GM19099 (cell line): ENCODE measurements around the gene PIK3C3.

ENCODE experiments used
- POLR2A ChIP-seq: IDR thresholded peaks from 3 replicates; pipeline ENCODE4 v1.6.1; 2011; ENCODE audit warnings: low read depth; ENCODE audit not compliant: insufficient read length; ENCODE audit errors: extremely low read depth

The PIK3C3 gene

DNA sequence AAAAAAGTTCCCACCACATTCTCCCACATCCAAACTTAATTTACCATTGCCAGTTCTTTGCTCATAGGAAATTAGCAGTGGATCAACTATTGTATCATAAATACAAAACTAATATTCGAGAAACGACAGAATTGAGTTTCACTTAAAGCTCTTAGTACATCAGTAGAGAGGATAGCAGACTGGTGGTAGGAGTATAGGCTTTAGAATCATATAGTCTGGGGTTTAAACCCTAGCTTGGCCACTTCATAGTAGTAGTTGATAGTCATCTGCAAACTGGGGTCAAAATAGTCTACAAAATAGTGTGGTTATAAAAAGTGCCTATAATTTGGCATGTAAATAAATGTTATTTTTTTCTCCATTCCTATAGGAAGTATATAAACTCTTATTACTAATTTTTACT is 30.9 kb downstream of the PIK3C3 start:
- TF ChIP-seq POLR2A = no peak

DNA sequence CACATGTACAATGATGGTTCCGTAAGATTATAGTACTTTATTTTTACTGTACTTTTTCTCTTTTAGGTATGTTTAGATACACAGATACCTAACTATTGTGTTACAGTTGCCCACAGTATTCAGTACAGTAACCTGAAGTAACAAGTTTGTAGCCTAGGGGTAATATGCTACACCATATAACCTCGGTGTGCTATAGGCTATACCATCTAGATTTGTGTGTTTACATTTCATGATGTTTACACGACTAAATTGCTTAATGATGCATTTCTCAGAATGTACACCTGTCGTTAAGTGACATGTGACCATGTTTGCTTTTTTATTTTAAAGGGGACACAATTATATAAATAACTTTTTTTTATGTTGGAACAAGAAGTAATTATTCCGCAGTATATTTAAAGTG is 34.5 kb downstream of the PIK3C3 start:
- no peak for TF ChIP-seq POLR2A

DNA sequence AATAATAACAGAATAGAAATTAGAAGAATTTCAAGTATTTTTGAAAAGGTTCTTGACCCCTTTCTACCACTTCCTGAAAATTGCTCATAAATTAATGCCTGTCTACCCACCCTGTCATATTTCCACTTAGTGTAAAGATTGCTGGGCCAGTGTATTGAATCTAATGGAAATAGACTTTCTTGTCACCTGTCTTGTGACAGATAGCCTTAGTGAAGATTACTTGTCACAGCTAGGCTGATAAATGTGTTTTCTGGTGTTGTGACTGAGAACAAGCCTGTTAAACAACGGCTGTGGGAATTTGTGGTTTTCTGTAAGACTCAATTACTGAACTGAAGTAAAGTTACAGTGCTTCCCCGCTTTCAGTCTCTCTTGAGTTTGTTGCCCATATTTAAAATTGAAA is 37.0 kb downstream of the PIK3C3 start:
- no peak for TF ChIP-seq POLR2A

DNA sequence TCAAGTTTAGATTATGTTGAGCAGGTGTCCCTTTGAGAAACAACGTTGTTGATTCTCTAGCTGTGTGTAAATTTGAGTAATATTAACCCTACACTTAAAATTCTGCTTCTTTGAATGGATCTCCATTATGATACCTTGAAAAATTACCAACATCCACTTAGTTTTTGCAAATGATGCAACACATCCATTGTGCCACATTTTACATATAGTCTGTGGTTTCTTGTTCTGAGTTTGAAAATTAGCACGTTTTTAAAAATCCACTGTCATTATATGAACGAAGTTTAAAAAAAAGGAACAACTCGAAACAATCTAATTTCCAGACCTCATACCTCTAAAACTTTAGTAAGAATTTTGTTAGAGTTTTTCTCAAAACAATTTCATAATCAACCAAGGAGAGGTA is 37.7 kb downstream of the PIK3C3 start:
- TF ChIP-seq POLR2A = no peak

DNA sequence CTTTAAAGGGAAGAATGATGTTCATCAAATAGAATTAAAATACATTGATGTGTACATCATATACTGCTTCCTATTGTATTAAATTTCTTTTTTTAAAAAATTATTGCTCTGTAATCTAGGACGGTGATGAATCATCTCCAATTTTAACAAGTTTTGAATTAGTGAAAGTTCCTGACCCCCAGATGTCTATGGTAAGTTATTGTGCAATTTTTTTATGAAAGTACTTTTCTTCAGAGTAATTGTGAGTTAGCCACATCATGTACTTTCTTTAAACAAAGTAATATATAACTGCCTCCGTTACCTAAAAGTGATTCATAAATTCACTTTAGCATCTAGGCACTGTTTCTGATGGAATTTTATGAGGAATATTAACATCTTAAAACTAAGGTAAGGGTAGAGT is 38.1 kb downstream of the PIK3C3 start:
- no peak for TF ChIP-seq POLR2A

DNA sequence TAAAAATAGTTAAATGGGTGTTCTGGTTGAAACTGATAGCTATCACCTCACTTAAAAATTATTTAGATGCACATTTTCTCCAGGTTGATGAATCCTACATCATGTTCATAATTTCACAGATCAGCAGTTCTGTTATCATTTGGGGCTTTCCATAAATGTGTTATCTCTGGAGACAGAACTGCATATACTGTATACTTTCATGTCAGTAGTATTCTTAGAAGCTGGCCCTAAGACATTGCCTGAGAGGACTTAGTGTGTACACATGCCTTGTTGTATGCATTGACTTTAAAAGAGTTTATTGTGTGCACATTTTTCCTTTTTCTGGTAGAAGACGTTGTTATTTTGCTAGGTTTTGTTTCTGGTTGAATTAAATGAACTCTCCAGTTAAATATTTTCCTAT is 41.0 kb downstream of the PIK3C3 start:
- no peak for TF ChIP-seq POLR2A

DNA sequence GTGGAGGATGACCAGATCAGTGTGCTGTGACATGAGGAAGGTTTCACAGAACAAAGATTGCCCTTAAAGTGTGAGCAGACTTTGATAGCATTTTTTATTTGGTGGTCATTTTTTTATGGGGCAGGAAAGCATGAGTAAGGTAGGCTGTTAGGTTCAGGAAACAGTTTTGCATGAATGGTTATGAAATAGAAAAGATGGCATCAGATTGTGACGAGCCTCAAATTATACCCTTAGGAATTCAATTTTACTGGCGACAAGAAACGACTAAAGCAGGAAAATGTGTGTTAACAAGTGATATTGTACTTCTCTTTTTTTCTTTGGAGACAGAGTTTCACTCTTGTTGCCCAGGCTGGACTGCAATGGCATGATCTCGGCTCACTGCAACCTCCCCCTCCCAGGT is 44.7 kb downstream of the PIK3C3 start:
- no peak for TF ChIP-seq POLR2A

DNA sequence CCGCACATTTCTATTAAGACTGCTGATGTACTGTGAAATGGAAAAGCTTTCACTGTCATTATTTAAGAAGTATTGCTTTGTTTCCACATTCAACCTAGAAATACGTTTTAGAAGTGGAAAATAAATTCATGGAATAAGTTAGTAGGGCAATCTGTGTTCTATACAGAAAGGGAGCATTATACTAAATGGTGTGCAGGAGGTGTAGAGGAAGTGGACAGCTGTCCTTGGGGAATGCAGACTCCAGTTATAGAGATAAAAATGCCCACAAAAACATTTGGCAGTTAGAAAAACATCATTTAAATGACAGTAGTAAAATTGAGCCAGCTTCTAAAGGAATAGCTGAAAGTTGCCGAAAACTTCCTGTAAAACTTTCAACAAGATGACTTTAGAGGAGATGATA is 46.8 kb downstream of the PIK3C3 start:
- TF ChIP-seq POLR2A = no peak

DNA sequence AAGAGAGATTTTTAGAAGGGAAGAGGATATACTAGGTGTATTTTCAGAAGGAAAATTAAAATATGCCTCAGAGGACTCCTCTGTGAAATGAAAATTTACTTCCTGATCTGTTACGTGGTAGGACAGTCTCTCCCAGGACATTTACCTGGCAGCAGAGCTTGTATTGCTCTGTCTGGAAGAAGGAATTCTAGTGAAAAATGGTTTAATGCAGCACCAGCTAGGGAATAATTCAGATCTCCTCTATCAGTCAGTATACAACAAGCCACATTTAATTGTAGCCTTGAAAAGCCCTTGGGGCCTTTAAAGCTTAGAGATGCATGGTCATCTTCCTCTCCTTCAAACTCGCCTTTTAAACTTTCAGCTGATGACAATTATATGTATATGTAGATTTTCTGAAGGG is 49.6 kb downstream of the PIK3C3 start:
- no peak for TF ChIP-seq POLR2A

DNA sequence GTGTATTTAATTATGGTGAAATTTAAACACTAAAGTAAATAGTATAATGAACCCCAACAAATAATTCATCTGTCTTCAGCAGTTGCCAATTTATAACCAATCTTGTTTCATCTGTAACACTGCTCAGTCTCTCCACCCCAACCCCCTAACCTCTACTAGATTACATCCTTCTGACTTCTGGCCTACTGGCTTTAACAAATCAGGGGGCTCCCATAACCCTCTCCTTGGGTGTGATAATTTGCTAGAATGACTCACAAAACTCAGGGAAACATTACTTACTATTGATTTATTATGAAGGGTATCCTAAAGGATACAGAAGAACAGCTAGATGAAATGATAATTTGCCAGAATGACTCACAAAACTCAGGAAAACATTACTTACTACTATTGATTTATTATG is 50.7 kb downstream of the PIK3C3 start:
- no peak for TF ChIP-seq POLR2A

DNA sequence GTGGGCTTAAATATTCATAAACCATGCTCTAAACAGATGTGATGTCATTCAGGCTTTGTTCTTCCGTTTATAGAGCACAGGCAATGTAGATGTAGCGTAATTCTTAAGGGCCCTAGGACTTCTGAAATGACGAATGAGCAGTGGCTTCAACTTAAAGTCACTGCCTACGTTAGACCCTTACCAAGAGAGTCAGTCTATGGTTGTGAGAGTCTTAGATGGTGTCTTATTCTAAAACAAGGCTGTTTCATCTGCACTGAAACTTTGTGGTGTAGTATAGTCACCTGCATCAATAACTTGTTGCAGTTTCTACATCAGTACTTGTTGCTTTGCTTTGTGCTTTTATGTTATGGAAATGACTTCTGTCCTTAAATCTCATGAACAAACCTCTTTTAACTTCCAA is 56.0 kb downstream of the PIK3C3 start:
- no peak for TF ChIP-seq POLR2A

DNA sequence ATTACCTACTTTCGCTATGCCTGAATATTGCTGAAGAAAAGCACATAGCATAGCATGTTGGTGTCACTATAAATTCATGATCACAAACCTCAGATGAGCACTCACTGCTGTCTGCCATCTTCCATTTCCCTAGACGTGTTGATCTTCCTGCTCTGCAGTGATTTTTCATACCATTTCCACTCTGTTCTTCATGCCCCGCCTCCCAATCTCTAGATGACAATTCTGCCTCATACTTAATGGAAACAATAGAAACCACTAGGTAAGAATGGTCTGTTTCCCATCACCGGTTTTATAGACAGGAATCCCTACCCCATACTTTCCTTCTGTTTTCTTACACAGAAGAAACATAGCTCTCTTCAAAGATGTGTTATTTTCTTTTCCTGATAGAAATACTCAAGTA is 63.8 kb downstream of the PIK3C3 start:
- no peak for TF ChIP-seq POLR2A

DNA sequence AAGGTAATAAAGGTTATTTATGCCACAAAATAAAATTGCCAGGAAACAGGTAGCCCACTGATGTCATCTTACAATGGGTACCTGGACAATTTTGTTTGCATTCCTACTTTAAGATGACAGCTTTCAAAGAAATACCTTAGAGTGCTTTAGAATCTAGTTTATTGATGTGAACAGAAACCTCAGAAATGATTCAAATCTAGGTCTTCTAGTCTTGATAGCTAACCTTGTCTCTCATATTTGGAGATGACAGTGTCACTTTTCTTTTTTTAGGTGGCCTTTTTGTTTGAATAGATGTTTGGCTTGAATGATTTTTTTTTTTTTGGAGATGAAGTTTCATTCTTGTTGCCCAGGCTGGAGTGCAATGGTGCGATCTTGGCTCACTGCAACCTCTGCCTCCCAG is 69.1 kb downstream of the PIK3C3 start:
- TF ChIP-seq POLR2A = no peak

DNA sequence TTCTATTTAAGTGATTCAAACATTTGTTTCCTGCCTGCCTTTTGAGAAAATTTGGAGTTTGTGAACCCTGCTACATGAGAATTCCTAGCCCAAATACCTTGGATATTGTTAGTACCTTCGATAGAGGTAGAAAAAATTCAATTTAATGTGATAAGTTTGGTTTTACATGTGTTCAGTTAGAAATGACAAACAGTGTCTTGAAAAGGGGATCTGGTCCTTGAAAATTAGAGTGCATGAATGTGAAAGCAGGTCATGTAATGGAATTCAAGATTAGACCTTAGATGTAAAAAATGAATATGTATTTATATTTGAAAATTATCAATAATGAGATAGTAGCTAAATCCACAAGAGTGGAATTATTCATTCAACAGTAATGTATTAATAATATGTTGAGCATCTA is 70.5 kb downstream of the PIK3C3 start:
- TF ChIP-seq POLR2A = no peak

DNA sequence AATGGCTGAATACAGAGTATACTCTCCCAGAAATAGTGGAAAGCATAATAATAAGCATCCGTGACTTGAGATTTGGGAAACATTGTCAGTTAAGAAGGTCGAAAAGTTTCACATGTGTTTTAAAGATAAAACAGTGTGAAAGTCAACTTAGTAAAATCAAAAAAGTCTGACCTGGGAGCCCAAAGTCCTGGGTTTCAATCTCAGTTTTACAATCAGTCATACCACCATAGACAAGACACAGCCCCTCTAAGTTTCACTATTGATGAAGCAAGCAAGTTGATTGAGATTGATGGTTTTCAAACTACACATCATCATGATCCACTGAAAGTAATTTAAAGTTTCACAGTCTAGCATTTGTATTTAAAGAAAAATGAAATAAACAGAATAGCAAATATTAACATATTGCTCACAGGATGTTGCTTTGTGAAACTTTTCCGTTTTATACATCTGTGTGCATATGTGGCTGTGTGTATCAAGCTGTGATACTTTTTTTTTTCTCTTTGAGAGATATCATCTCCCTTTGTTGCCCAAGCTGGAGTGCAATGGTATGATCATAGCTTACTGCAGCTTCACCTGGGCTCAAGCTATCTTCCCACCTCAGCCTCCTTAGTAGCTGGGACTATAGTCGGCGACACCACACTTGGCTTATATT is 71.1 kb downstream of the PIK3C3 start:
- no peak for TF ChIP-seq POLR2A

DNA sequence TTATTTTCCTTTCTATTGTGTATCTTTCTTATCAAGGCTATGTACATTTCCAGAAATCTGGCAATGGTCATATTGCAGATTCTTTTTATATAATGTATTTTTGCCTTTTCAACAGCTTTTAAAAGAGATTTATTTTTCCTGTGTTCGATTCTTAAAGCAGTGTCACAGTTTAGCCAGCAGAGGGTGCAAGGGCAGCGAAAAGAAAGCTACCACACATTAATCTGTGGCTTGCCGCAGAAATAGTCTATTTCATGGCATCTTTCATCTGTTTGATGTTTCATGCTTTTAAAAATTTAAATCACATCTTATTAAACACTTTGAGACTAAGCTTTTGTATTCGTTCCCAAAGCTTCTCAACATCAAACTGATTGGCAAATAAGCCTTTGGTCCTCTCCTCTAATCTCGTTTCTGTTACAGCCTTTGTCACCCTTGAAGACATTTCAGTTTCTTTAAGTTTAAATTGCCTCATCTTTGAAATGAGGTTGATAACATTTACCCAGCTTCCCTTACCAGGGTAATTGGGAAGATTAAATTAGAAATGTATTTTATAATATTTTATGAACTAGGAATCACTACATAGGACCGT is 73.3 kb downstream of the PIK3C3 start:
- TF ChIP-seq POLR2A = no peak

DNA sequence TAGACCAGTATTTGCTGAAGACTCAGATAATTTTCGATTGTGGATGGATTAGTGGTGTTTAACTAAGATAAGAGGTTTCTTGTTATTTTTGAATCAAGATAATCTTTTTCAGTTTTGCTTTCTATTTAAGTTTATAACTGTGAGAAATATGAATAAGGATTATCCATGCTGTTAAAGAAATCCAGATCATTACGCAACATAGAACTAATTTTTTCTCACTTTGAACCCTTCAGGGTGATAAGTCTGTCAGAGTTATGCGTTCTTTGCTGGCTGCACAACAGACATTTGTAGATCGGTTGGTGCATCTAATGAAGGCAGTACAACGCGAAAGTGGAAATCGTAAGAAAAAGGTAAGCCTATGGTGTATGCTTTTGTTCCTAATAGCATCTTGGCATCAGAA is 74.1 kb downstream of the PIK3C3 start:
- TF ChIP-seq POLR2A = no peak
